K562 (cell line): ENCODE results near the gene CFAP53. TPM values are rescaled to one million over a fixed set of nuclear protein-coding genes. Genes with fewer than 3 reads are reported as not detected.

Experiments used
- ADNP ChIP-seq: fragments of 200-800 bp; sonication (Bioruptor generic); IDR thresholded peaks from 2 replicates; pipeline ENCODE4 v1.6.1; 2016; ENCODE audit warnings: missing genetic modification characterization, missing compliant biosample characterization
- EZH2 ChIP-seq: IDR thresholded peaks from 2 replicates; pipeline ENCODE4 v1.6.1; 2012; ENCODE audit warnings: low read depth, mild to moderate bottlenecking, inconsistent platforms, low read length, borderline replicate concordance
- FOXA3 ChIP-seq, 2 experiments: fragments of 450-650 bp in 1 of 2; sonication (generic) in 1 of 2; formaldehyde crosslinking; IDR thresholded peaks in 1 of 2; conservative IDR thresholded peaks in 1 of 2; 2 replicates each; pipeline versions ENCODE4 v1.4.0 to v1.8.0; 2020 to 2022; ENCODE audit warnings: mild to moderate bottlenecking in 2 of 2, missing genetic modification reagents in 1 of 2
- GTF2E2 ChIP-seq: fragments of 200-800 bp; sonication (Bioruptor generic); IDR thresholded peaks from 2 replicates; pipeline ENCODE4 v1.6.1; 2016; ENCODE audit warnings: missing genetic modification characterization, missing compliant biosample characterization
- MXI1 ChIP-seq: IDR thresholded peaks from 2 replicates; pipeline ENCODE4 v1.6.1; 2011; ENCODE audit warnings: low read depth, mild to moderate bottlenecking, improper control_type of control experiment, low read length
- NBN ChIP-seq: fragments of 450-650 bp; IDR thresholded peaks from 2 replicates; pipeline ENCODE4 v1.6.1; 2016; ENCODE audit warnings: low read depth, mild to moderate bottlenecking
- RREB1 ChIP-seq: fragments of 250-450 bp; sonication (Bioruptor Pico); IDR thresholded peaks from 2 replicates; pipeline ENCODE4 v1.4.0; 2020
- SLC30A9 ChIP-seq: fragments of 250-450 bp; sonication (Bioruptor Pico); IDR thresholded peaks from 2 replicates; pipeline ENCODE4 v1.8.0; 2022; ENCODE audit warnings: mild to moderate bottlenecking, moderate library complexity
- STAT5B ChIP-seq: fragments of 250-450 bp; sonication (Bioruptor Pico); IDR thresholded peaks from 2 replicates; pipeline ENCODE4 v1.8.0; 2021; ENCODE audit warnings: mild to moderate bottlenecking, inconsistent platforms
- TEAD4 ChIP-seq, 2 experiments: sonication (generic) in 1 of 2; formaldehyde crosslinking in 1 of 2; IDR thresholded peaks; 2 replicates each; pipeline versions ENCODE4 v1.6.1 to v1.8.0; 2012 to 2022; ENCODE audit warnings: borderline replicate concordance in 1 of 2, inconsistent platforms in 1 of 2, low read length in 1 of 2, mild to moderate bottlenecking in 1 of 2, missing genetic modification reagents in 1 of 2
- TSHZ1 ChIP-seq: fragments of 250-450 bp; sonication (Bioruptor Pico); IDR thresholded peaks from 2 replicates; pipeline ENCODE4 v1.4.0; 2020; ENCODE audit warnings: mild to moderate bottlenecking, moderate library complexity
- polyA plus RNA-seq, 8 experiments: library from polyadenylated mRNA; depleted of rRNA in 4 of 8; stranded (reverse) in 5 of 8; unstranded in 3 of 8; fragments of >200 nt; fragmentation: Nextera tagmentation in 2 of 8; fragmentation: Illumina TruSeq in 1 of 8; extraction: Ambion mirVana in 2 of 8; extraction: Trizol in 1 of 8; gene quantifications; 2 replicates each; pipeline versions ENCODE4 v1.2.1 to v1.2.3, GENCODE V29; 2011 to 2014; ENCODE audit warnings: inconsistent platforms in 1 of 8, missing spikeins in 1 of 8
- total RNA-seq, 7 experiments: library from RNA; depleted of rRNA in 6 of 7; stranded (reverse); fragments of >200 nt in 6 of 7; fragmentation: Illumina TruSeq in 2 of 7; extraction: Trizol in 2 of 7; gene quantifications; 2 replicates each; pipeline versions ENCODE4 v1.2.1 to v1.2.3, GENCODE V29; 2011 to 2021; ENCODE audit warnings: low replicate concordance in 1 of 7

Gene CFAP53
- total and polyA plus RNA-seq, 9 of the 15 experiments (the other 6 are each of a cell fraction or from before 2014, with no cell fraction given), result 0.21 to 1.9 (median 1.2) TPM

- TF ChIP-seq MXI1, result no peak
- no peak for TF ChIP-seq FOXA3 (CRISPR knock-in tag; conservative IDR thresholded peaks at IDR 0.05 in 1 of 2, IDR thresholded peaks at IDR 0.05 in 1 of 2)
- TF ChIP-seq NBN, result no peak
- TF ChIP-seq GTF2E2 (tag), result no peak
- no peak for TF ChIP-seq SLC30A9
- TF ChIP-seq TEAD4 (IDR thresholded peaks at IDR 0.05; ENCODE audit: low read length), result no peak
- TF ChIP-seq TEAD4 (CRISPR knock-in tag; IDR thresholded peaks at IDR 0.05; ENCODE audit: borderline replicate concordance), result no peak
- no peak for TF ChIP-seq ADNP (tag)
- TF ChIP-seq RREB1 (CRISPR knock-in tag), result no peak
- TF ChIP-seq EZH2, result no peak
- TF ChIP-seq STAT5B (CRISPR knock-in tag), result no peak
- no peak for TF ChIP-seq TSHZ1 (CRISPR knock-in tag)
These were observed 32.4 kb upstream of the CFAP53 start (continued) for GRCh38 chr18:50298443-50299284.
